AG08396 (cell line): ENCODE measurements around the gene CDC42BPB.

Experiments
- DNase-seq: peaks from one replicate; pipeline ENCODE4 v3.0.0; 2012; ENCODE audit warnings: low spot score, mixed read lengths

Gene CDC42BPB

GRCh38 chr14:102914474-102915291 lies 142.7 kb downstream of the CDC42BPB start:
- no peak for DNase-seq

- no peak for DNase-seq
Measured at GRCh38 chr14:102913341-102914211, 143.8 kb downstream of the CDC42BPB start.

- DNase-seq = no peak
Measured at GRCh38 chr14:102911991-102912761, 145.2 kb downstream of the CDC42BPB start.

- DNase-seq = no peak
Measured at GRCh38 chr14:102911541-102911951, 145.8 kb downstream of the CDC42BPB start.

- no peak for DNase-seq
Measured at GRCh38 chr14:102910442-102910841, 146.9 kb downstream of the CDC42BPB start.

GRCh38 chr14:102909911-102910310 lies 147.4 kb downstream of the CDC42BPB start:
- DNase-seq = no peak

- no peak for DNase-seq
Measured at GRCh38 chr14:102909462-102909861, 147.9 kb downstream of the CDC42BPB start.

- DNase-seq = no peak
Measured at GRCh38 chr14:102908766-102909455, 148.4 kb downstream of the CDC42BPB start.

GRCh38 chr14:102907980-102908730 lies 149.2 kb downstream of the CDC42BPB start:
- DNase-seq = no peak

GRCh38 chr14:102907303-102907844 lies 150.0 kb downstream of the CDC42BPB start:
- DNase-seq = no peak

- DNase-seq = no peak
Measured at GRCh38 chr14:102906616-102907302, 150.6 kb downstream of the CDC42BPB start.

- no peak for DNase-seq
Measured at GRCh38 chr14:102905116-102906108, 151.9 kb downstream of the CDC42BPB start.

GRCh38 chr14:102903889-102904512 lies 153.3 kb downstream of the CDC42BPB start:
- no peak for DNase-seq

- no peak for DNase-seq
Measured at GRCh38 chr14:102903248-102903888, 154.0 kb downstream of the CDC42BPB start.

- DNase-seq = no peak
Measured at GRCh38 chr14:102902523-102903247, 154.7 kb downstream of the CDC42BPB start.

- no peak for DNase-seq
Measured at GRCh38 chr14:102902086-102902485, 155.3 kb downstream of the CDC42BPB start.

- no peak for DNase-seq
Measured at GRCh38 chr14:102901633-102902032, 155.7 kb downstream of the CDC42BPB start.
